GM19395 (cell line): ENCODE results near the gene TMEM131.

Experiments used
- ATAC-seq: cut with Tn5 transposase; IDR thresholded peaks from one replicate; pipeline ENCODE4 v1.9.1; 2021; ENCODE audit warnings: mild to moderate bottlenecking, moderate library complexity; ENCODE audit not compliant: unreplicated experiment

Gene TMEM131

GRCh38 chr2:97769711-97770110, 226.0 kb downstream of the TMEM131 start:
- no peak for ATAC-seq

- ATAC-seq, result no peak
These were observed 226.4 kb downstream of the TMEM131 start for GRCh38 chr2:97769308-97769707.

- no peak for ATAC-seq
These were observed 229.2 kb downstream of the TMEM131 start for GRCh38 chr2:97766567-97766966.

GRCh38 chr2:97765933-97766332, 229.8 kb downstream of the TMEM131 start:
- ATAC-seq, result no peak

- ATAC-seq, result no peak
These were observed 231.0 kb downstream of the TMEM131 start for GRCh38 chr2:97764559-97765263.

- ATAC-seq, result no peak
These were observed 232.4 kb downstream of the TMEM131 start for GRCh38 chr2:97763176-97763845.

GRCh38 chr2:97761192-97761591, 234.6 kb downstream of the TMEM131 start:
- no peak for ATAC-seq

- ATAC-seq, result no peak
These were observed 235.2 kb downstream of the TMEM131 start for GRCh38 chr2:97760480-97761049.

- no peak for ATAC-seq
These were observed 235.9 kb downstream of the TMEM131 start for GRCh38 chr2:97759727-97760407.

GRCh38 chr2:97758131-97758705, 237.5 kb downstream of the TMEM131 start:
- no peak for ATAC-seq

GRCh38 chr2:97757062-97757461, 238.7 kb downstream of the TMEM131 start:
- no peak for ATAC-seq

- ATAC-seq, result no peak
These were observed 240.3 kb downstream of the TMEM131 start for GRCh38 chr2:97755491-97755890.

- ATAC-seq, result no peak
These were observed 240.9 kb downstream of the TMEM131 start for GRCh38 chr2:97754690-97755346.

GRCh38 chr2:97752342-97753334, 243.1 kb downstream of the TMEM131 start:
- no peak for ATAC-seq

- ATAC-seq, result no peak
These were observed 244.0 kb downstream of the TMEM131 start for GRCh38 chr2:97751752-97752151.

- ATAC-seq, result no peak
These were observed 245.7 kb downstream of the TMEM131 start for GRCh38 chr2:97750017-97750416.

GRCh38 chr2:97749581-97749980, 246.2 kb downstream of the TMEM131 start:
- no peak for ATAC-seq

GRCh38 chr2:97747716-97748115, 248.0 kb downstream of the TMEM131 start:
- no peak for ATAC-seq

- no peak for ATAC-seq
These were observed 248.5 kb downstream of the TMEM131 start for GRCh38 chr2:97747285-97747684.
